HG03060 (cell line): ENCODE measurements around the gene MBNL1.
A peak's percentile ranks its signal among the peaks of the same experiment; 100 is the strongest.

Experiments
- ATAC-seq: cut with Tn5 transposase; IDR thresholded peaks from one replicate; pipeline ENCODE4 v1.9.1; 2021; ENCODE audit warnings: low read depth, moderate number of reproducible peaks; ENCODE audit not compliant: unreplicated experiment

MBNL1 gene

DNA sequence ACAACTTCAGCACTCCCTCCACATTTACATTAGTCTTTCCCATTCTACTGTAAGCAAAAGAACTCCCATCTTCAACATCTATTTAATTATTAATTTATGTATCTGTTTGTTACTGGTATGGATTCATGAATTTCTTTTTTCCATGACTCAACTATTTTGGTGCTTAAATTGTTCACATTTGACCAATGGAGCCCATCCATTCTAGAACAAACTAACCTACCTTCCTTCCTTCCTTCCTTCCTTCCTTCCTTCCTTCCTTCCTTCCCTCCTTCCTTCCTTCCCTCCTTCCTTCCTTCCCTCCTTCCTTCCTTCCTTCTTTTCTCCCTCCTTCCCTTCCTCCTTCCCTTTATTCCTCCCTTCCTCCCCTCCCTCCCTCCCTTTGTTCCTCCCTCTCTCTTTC is 16.8 kb upstream of the MBNL1 start:
- no peak for ATAC-seq

- no peak for ATAC-seq
These were observed 16.0 kb upstream of the MBNL1 start for GRCh38 chr3:152252755-152253154.

DNA sequence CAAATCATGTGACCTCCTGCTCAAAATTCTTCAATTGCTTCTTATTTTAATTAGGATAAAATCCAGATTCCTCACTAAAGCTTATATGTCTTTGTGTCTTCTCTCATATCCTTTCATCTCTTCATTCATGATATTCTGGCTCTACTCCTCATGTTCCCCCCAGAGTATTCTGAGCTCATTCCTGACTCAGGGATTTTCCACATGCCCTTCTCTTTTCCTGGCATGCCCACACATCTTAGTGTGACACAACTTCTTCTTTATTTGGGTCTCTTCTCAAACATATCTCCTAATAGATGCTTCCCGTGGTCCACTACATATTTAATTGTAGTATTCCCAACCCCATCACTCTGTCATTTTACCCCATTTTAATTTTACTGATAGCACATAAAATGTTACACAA is 15.2 kb upstream of the MBNL1 start:
- no peak for ATAC-seq

GRCh38 chr3:152254041-152254440 is 14.7 kb upstream of the MBNL1 start:
- no peak for ATAC-seq

- ATAC-seq = no peak
These were observed 13.4 kb upstream of the MBNL1 start for GRCh38 chr3:152255290-152255689.

GRCh38 chr3:152256851-152257562 is 11.7 kb upstream of the MBNL1 start:
- ATAC-seq = no peak

GRCh38 chr3:152257563-152258035 is 11.1 kb upstream of the MBNL1 start:
- peak; percentile 66 for ATAC-seq

GRCh38 chr3:152258448-152259393 is 10.0 kb upstream of the MBNL1 start:
- ATAC-seq = peak; percentile 30

GRCh38 chr3:152259468-152259867 is 9.3 kb upstream of the MBNL1 start:
- no peak for ATAC-seq

DNA sequence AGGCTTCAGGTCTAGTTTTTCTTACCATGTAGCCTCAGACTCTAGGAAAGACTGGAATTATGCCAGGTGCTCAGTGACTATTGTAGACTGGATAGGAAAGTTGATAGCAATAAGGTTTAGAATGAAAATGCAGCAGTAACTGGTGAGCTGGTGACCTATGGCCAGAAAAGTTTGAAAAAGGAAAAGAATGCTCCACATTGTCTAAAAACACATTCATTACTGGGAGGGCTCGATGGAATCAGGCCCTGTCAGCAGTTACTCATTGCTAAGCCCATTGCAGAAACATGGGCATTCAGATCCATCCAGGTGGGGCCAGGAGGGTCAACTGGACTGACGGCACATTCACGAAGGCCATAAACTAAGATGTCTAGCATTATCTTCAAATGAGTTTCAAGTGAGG is 8.7 kb upstream of the MBNL1 start:
- ATAC-seq = no peak

- ATAC-seq = no peak
These were observed 8.2 kb upstream of the MBNL1 start for GRCh38 chr3:152260529-152260928.

GRCh38 chr3:152261329-152261728 is 7.4 kb upstream of the MBNL1 start:
- no peak for ATAC-seq

DNA sequence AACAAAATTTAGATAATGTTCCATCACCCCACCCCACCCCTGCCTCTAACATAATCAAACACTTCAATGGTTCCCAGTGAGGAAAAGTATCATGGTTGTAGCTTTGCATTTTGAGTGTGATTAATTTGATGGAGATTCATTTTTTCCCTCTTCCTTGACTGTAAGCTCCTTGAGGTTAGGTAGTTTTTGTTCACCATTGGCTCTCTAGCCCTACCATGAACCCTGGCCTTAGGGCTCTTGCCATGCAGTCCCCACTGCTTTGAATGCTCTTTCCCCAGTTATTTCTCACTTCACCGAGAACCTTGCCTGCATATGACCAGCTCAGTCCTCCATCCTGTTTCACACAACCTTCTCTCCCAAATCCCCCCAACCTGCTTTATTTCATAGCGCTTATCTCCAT is 5.0 kb upstream of the MBNL1 start:
- ATAC-seq = no peak

DNA sequence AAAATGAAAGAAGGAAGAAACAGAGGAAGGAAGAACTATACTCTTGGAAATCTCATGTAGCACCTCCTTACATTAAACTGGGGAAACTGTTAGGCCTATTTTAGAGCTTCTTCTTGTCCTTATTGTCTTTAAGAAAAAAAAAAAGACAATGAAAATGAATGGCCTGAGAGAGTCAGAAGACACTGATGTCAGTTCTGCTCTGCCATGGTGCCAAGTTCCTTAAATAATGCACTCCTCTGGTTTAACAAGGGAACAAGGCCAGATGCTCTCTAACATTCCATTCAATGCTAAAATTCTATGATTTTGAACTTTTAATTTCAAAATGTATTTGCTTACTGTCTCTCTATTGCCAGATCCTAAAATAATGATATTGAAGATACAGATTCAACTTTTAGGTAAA is 4.4 kb upstream of the MBNL1 start:
- ATAC-seq = no peak

- ATAC-seq = no peak
These were observed 2.3 kb upstream of the MBNL1 start for GRCh38 chr3:152266221-152266995.

DNA sequence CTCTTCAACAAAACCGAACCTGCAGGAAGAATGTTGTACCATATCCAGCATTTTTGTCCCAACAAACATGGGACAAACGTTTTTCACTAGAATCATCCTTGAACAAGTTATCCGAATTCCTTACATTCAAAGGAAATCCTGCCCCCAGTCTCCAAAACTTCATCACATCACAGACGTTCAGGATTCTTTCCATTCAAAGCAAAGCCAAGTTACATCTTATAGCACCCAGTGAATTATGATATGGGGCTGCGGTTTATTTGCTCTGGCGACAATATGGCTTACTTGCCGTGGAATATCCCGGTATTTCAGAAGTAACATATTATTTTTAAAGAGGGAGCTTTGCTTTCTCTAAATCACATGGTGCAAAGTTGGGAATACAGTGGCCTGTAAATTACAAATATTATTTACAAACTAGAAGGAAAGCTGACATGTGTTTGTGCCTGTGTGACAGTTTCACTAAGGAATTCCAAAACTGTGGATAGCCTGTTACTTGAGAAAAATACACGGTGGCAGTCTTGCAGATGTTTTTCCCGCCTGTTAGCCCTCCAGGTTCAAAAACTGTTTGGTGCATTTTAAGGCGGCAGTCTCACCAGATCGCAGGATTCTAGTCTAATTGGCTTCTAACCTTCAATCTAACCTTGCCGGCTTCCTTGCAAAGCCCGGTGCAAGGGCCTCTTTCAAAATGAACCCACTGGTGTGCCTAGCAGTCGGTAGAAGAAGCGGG is 736 bp upstream of the MBNL1 start:
- ATAC-seq = no peak

GRCh38 chr3:152269056-152269830 is 514 bp downstream of the MBNL1 start:
- peak; percentile 28 for ATAC-seq

GRCh38 chr3:152269831-152270734 is 1.4 kb downstream of the MBNL1 start:
- ATAC-seq = no peak
